GM12878 (cell line): Measurements from ENCODE around the gene NHSL2.

Experiments used
- FOS ChIP-seq: IDR thresholded peaks from 3 replicates; pipeline ENCODE4 v1.6.1; 2011; ENCODE audit warnings: borderline replicate concordance; ENCODE audit not compliant: insufficient read length; ENCODE audit errors: extremely low read depth
- JUND ChIP-seq: IDR thresholded peaks from 2 replicates; pipeline ENCODE4 v1.6.1; 2012; ENCODE audit warnings: low read depth, mild to moderate bottlenecking, low read length, improper control_type of control experiment, moderate library complexity
- POLR2A ChIP-seq: IDR thresholded peaks from 2 replicates; pipeline ENCODE4 v1.6.1; 2011; ENCODE audit warnings: low read depth, mild to moderate bottlenecking, low read length
- YY1 ChIP-seq: IDR thresholded peaks from 2 replicates; pipeline ENCODE4 v1.6.1; 2011; ENCODE audit warnings: low read depth, mild to moderate bottlenecking, low read length
- TF ChIP-seq, protein P1 (sequence below), 3 experiments: IDR thresholded peaks in 2 of 3; conservative IDR thresholded peaks in 1 of 3; 2 replicates each; pipeline ENCODE4 v1.5.1; 2011; ENCODE audit warnings: low read depth in 3 of 3, low read length in 3 of 3, mild to moderate bottlenecking in 3 of 3, control low read depth in 2 of 3, moderate library complexity in 2 of 3, inconsistent platforms in 1 of 3, mixed read lengths in 1 of 3; ENCODE audit not compliant: control insufficient read depth in 2 of 3, insufficient read depth in 1 of 3; ENCODE audit errors: extremely low read depth in 1 of 3

DNA sequence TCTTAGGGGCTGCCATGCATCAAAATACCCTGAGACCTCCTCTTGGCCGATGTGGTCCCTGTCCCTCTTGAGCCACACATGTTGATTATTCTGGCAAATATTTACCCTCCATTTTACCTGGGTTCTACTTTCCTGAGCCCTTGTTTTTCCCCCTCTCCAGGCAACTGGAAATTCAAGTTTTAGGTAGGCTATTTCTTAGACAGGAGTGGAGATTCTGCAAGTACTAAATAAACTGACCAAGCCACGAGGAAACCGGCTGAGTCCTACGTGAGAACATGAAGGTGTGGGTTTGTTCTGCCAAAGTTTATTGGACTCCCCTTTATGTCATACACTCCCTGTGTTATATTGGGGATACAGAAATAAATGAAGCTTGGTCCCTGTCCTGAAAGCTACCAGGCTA, 133.0 kb downstream of the NHSL2 start:
- TF ChIP-seq JUND (no peak), POLR2A (no peak), FOS (no peak), YY1 (no peak)
- TF ChIP-seq, protein P1, sequence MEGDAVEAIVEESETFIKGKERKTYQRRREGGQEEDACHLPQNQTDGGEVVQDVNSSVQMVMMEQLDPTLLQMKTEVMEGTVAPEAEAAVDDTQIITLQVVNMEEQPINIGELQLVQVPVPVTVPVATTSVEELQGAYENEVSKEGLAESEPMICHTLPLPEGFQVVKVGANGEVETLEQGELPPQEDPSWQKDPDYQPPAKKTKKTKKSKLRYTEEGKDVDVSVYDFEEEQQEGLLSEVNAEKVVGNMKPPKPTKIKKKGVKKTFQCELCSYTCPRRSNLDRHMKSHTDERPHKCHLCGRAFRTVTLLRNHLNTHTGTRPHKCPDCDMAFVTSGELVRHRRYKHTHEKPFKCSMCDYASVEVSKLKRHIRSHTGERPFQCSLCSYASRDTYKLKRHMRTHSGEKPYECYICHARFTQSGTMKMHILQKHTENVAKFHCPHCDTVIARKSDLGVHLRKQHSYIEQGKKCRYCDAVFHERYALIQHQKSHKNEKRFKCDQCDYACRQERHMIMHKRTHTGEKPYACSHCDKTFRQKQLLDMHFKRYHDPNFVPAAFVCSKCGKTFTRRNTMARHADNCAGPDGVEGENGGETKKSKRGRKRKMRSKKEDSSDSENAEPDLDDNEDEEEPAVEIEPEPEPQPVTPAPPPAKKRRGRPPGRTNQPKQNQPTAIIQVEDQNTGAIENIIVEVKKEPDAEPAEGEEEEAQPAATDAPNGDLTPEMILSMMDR (IDR thresholded peaks at IDR 0.05 in 2 of 3, conservative IDR thresholded peaks at IDR 0.05 in 1 of 3; ENCODE audit: control insufficient read depth in 2 of 3, extremely low read depth in 1 of 3, insufficient read depth in 1 of 3, low read depth in 3 of 3, low read length in 3 of 3), result no peak
